Loucy (cell line): ENCODE results near the gene AACS.

Experiments used
- CTCF ChIP-seq: fragments of 200-600 bp; sonication (generic); conservative IDR thresholded peaks from 2 replicates; pipeline ENCODE4 v1.5.1; 2014; ENCODE audit warnings: mild to moderate bottlenecking, antibody characterized with exemption, low read length
- EZH2phosphoT487 ChIP-seq: fragments of 200-600 bp; IDR thresholded peaks from 2 replicates; pipeline ENCODE4 v1.6.1; 2018; ENCODE audit warnings: antibody characterized with exemption, mild to moderate bottlenecking, moderate library complexity, borderline replicate concordance

GRCh38 chr12:125164541-125164940 is 99.3 kb downstream of the AACS start:
- TF ChIP-seq CTCF (no peak), EZH2phosphoT487 (no peak)
